MM.1S (cell line): ENCODE results near the gene BMP2K.

Experiments used
- EZH2 ChIP-seq: fragments of 300-600 bp; sonication (generic); optimal IDR thresholded peaks from 2 replicates; pipeline ENCODE3; 2017; ENCODE audit warnings: low read depth, mild to moderate bottlenecking, antibody characterized with exemption, low read length, mixed read lengths
- EZH2phosphoT487 ChIP-seq: fragments of 300-600 bp; sonication (generic); IDR thresholded peaks from 2 replicates; pipeline ENCODE4 v1.6.1; 2018; ENCODE audit warnings: antibody characterized with exemption, low read length
- TF ChIP-seq, protein P1 (sequence below): fragments of 300-600 bp; sonication (generic); IDR thresholded peaks from 2 replicates; pipeline ENCODE4 v1.5.1; 2016; ENCODE audit warnings: antibody characterized with exemption, low read length, mixed read lengths

GRCh38 chr4:78901882-78902281 lies 125.7 kb downstream of the BMP2K start:
- TF ChIP-seq, protein P1, sequence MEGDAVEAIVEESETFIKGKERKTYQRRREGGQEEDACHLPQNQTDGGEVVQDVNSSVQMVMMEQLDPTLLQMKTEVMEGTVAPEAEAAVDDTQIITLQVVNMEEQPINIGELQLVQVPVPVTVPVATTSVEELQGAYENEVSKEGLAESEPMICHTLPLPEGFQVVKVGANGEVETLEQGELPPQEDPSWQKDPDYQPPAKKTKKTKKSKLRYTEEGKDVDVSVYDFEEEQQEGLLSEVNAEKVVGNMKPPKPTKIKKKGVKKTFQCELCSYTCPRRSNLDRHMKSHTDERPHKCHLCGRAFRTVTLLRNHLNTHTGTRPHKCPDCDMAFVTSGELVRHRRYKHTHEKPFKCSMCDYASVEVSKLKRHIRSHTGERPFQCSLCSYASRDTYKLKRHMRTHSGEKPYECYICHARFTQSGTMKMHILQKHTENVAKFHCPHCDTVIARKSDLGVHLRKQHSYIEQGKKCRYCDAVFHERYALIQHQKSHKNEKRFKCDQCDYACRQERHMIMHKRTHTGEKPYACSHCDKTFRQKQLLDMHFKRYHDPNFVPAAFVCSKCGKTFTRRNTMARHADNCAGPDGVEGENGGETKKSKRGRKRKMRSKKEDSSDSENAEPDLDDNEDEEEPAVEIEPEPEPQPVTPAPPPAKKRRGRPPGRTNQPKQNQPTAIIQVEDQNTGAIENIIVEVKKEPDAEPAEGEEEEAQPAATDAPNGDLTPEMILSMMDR = no peak
- TF ChIP-seq EZH2 = no peak
- TF ChIP-seq EZH2phosphoT487 = no peak
